IPS-15b (cell line): ENCODE measurements around the gene PRKCA.

Experiments used
- H3K27me3 ChIP-seq: one replicate; pipeline ENCODE4 v1.6.1; 2013; ENCODE audit warnings: low read length; ENCODE audit not compliant: control insufficient read depth, insufficient read depth
- H3K36me3 ChIP-seq: one replicate; pipeline ENCODE4 v1.6.1; 2013; ENCODE audit warnings: low read length; ENCODE audit not compliant: control insufficient read depth, insufficient read depth
- H3K4me1 ChIP-seq: one replicate; pipeline ENCODE4 v1.6.1; 2013; ENCODE audit warnings: mild to moderate bottlenecking, low read length; ENCODE audit not compliant: control insufficient read depth, insufficient read depth
- H3K4me3 ChIP-seq: one replicate; pipeline ENCODE4 v1.5.1; 2013; ENCODE audit warnings: low read depth, low read length
- H3K9ac ChIP-seq: one replicate; pipeline ENCODE4 v1.6.1; 2013; ENCODE audit warnings: low read depth, mild to moderate bottlenecking, low read length
- H3K9me3 ChIP-seq: one replicate; pipeline ENCODE4 v1.6.1; 2013; ENCODE audit warnings: mild to moderate bottlenecking, low read length; ENCODE audit not compliant: control insufficient read depth, insufficient read depth

The PRKCA gene

GRCh38 chr17:66675991-66676371 lies 373.6 kb downstream of the PRKCA start:
- no peaks in the 10 kb centered on the region for H3K9me3 ChIP-seq
- H3K36me3 ChIP-seq: no peaks in the 10 kb centered on the region
- H3K9ac ChIP-seq: no peak overlapping the region
- H3K4me3 ChIP-seq: no peak overlapping the region
- H3K27me3 ChIP-seq: no peaks in the 10 kb centered on the region
- peaks cover 2% of the 10 kb centered on the region for H3K4me1 ChIP-seq

- H3K4me3 ChIP-seq: no peak overlapping the region
- H3K9me3 ChIP-seq: no peaks in the 10 kb centered on the region
- H3K27me3 ChIP-seq: no peaks in the 10 kb centered on the region
- no peaks in the 10 kb centered on the region for H3K36me3 ChIP-seq
- H3K4me1 ChIP-seq: peaks cover 2% of the 10 kb centered on the region
- peak overlapping the region; percentile 24 for H3K9ac ChIP-seq
Observed at GRCh38 chr17:66676421-66676820, 374.0 kb downstream of the PRKCA start.

GRCh38 chr17:66677201-66677981 lies 375.0 kb downstream of the PRKCA start:
- no peaks in the 10 kb centered on the region for H3K36me3 ChIP-seq
- peaks cover 2% of the 10 kb centered on the region for H3K4me1 ChIP-seq
- no peak overlapping the region for H3K9ac ChIP-seq
- no peaks in the 10 kb centered on the region for H3K9me3 ChIP-seq
- H3K4me3 ChIP-seq: no peak overlapping the region
- H3K27me3 ChIP-seq: no peaks in the 10 kb centered on the region

- Histone ChIP-seq H3K27me3 (no peaks in the 10 kb centered on the region), H3K4me3 (no peak overlapping the region), H3K9ac (no peak overlapping the region), H3K36me3 (no peaks in the 10 kb centered on the region), H3K4me1 (peaks cover 2% of the 10 kb centered on the region), H3K9me3 (no peaks in the 10 kb centered on the region)
Observed at GRCh38 chr17:66678061-66678460, 375.6 kb downstream of the PRKCA start.

GRCh38 chr17:66678827-66679226 lies 376.4 kb downstream of the PRKCA start:
- Histone ChIP-seq H3K9me3 (no peaks in the 10 kb centered on the region), H3K27me3 (no peaks in the 10 kb centered on the region), H3K9ac (no peak overlapping the region), H3K4me3 (no peak overlapping the region), H3K36me3 (no peaks in the 10 kb centered on the region), H3K4me1 (peaks cover 2% of the 10 kb centered on the region)

GRCh38 chr17:66679631-66680517 lies 377.5 kb downstream of the PRKCA start:
- Histone ChIP-seq H3K36me3 (no peaks in the 10 kb centered on the region), H3K9me3 (no peaks in the 10 kb centered on the region), H3K9ac (no peak overlapping the region), H3K4me1 (peaks cover 2% of the 10 kb centered on the region), H3K4me3 (no peak overlapping the region), H3K27me3 (no peaks in the 10 kb centered on the region)

GRCh38 chr17:66682283-66682682 lies 379.9 kb downstream of the PRKCA start:
- Histone ChIP-seq H3K4me1 (no peaks in the 10 kb centered on the region), H3K27me3 (no peaks in the 10 kb centered on the region), H3K9me3 (no peaks in the 10 kb centered on the region), H3K36me3 (no peaks in the 10 kb centered on the region), H3K4me3 (no peak overlapping the region), H3K9ac (no peak overlapping the region)

GRCh38 chr17:66684261-66684660 lies 381.8 kb downstream of the PRKCA start:
- no peaks in the 10 kb centered on the region for H3K9me3 ChIP-seq
- H3K27me3 ChIP-seq: no peaks in the 10 kb centered on the region
- no peaks in the 10 kb centered on the region for H3K4me1 ChIP-seq
- no peaks in the 10 kb centered on the region for H3K36me3 ChIP-seq
- no peak overlapping the region for H3K9ac ChIP-seq
- H3K4me3 ChIP-seq: no peak overlapping the region

GRCh38 chr17:66684731-66685130 lies 382.3 kb downstream of the PRKCA start:
- no peak overlapping the region for H3K9ac ChIP-seq
- no peak overlapping the region for H3K4me3 ChIP-seq
- H3K36me3 ChIP-seq: no peaks in the 10 kb centered on the region
- H3K4me1 ChIP-seq: no peaks in the 10 kb centered on the region
- H3K27me3 ChIP-seq: no peaks in the 10 kb centered on the region
- H3K9me3 ChIP-seq: no peaks in the 10 kb centered on the region

- no peaks in the 10 kb centered on the region for H3K36me3 ChIP-seq
- no peaks in the 10 kb centered on the region for H3K27me3 ChIP-seq
- no peaks in the 10 kb centered on the region for H3K9me3 ChIP-seq
- H3K4me3 ChIP-seq: no peak overlapping the region
- H3K4me1 ChIP-seq: no peaks in the 10 kb centered on the region
- H3K9ac ChIP-seq: no peak overlapping the region
Observed at GRCh38 chr17:66686601-66687000, 384.2 kb downstream of the PRKCA start.

- no peaks in the 10 kb centered on the region for H3K4me1 ChIP-seq
- H3K36me3 ChIP-seq: no peaks in the 10 kb centered on the region
- no peaks in the 10 kb centered on the region for H3K27me3 ChIP-seq
- H3K9ac ChIP-seq: no peak overlapping the region
- no peaks in the 10 kb centered on the region for H3K9me3 ChIP-seq
- H3K4me3 ChIP-seq: no peak overlapping the region
Observed at GRCh38 chr17:66687570-66688284, 385.3 kb downstream of the PRKCA start.
